HEK293 (cell line): ENCODE measurements around the gene COX6A1.

Experiments
- ZFP41 ChIP-seq: fragments of 450-650 bp; formaldehyde crosslinking; IDR thresholded peaks from 2 replicates; pipeline ENCODE4 v1.5.1; 2016; ENCODE audit warnings: missing biosample characterization, missing genetic modification characterization, borderline replicate concordance
- ZNF10 ChIP-seq: fragments of 450-650 bp; formaldehyde crosslinking; IDR thresholded peaks from 2 replicates; pipeline ENCODE4 v1.5.1; 2017; ENCODE audit warnings: missing biosample characterization, missing genetic modification characterization
- TF ChIP-seq, protein P1 (sequence below): fragments of 450-650 bp; formaldehyde crosslinking; IDR thresholded peaks from 2 replicates; pipeline ENCODE4 v1.5.1; 2016; ENCODE audit warnings: missing biosample characterization, missing genetic modification characterization

DNA sequence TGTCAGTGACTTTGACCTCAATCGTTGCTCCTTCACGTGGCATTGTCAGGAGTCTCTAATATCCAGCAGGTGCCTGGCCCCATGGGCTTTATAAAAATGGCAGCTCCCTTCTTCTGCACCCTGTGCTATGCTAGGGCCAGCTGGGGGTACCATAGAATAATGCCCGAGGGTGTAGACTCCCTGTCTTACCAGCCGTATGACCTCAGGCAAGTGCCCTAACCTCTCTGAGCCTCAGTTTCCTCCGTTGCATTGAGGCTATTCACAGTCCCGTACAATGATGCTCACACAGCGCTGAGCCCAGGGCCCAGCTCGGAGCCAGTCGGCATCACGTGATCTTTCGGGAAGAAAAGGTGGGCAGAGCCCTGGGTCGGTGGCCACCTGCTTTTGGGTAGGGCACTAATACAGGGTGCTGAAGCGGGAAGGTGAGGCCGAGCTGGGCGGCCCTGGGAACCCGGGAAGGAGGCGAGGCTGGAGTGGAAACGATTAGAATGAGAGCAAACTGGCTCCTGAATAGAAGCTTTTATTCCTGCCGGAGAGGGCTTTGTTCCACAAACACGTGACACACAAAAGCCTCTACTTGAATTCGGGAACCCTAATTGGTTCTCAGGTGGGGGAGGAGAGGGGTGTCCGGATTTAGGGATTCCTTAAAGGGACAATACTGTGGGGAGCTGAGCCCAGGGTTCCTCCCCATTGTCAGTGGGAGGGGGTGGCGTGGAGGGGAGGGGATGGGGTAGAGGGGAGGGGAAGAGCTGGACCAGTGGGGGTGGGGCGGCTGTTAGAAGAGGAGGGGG lies 49.0 kb upstream of the COX6A1 start:
- no peak for TF ChIP-seq ZFP41
- TF ChIP-seq, protein P1, sequence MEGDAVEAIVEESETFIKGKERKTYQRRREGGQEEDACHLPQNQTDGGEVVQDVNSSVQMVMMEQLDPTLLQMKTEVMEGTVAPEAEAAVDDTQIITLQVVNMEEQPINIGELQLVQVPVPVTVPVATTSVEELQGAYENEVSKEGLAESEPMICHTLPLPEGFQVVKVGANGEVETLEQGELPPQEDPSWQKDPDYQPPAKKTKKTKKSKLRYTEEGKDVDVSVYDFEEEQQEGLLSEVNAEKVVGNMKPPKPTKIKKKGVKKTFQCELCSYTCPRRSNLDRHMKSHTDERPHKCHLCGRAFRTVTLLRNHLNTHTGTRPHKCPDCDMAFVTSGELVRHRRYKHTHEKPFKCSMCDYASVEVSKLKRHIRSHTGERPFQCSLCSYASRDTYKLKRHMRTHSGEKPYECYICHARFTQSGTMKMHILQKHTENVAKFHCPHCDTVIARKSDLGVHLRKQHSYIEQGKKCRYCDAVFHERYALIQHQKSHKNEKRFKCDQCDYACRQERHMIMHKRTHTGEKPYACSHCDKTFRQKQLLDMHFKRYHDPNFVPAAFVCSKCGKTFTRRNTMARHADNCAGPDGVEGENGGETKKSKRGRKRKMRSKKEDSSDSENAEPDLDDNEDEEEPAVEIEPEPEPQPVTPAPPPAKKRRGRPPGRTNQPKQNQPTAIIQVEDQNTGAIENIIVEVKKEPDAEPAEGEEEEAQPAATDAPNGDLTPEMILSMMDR (tag by site-specific recombination) = no peak
- no peak for TF ChIP-seq ZNF10
